Measurements from ENCODE around the gene IGIP.

The IGIP gene

GRCh38 chr5:140111859-140112551, 13.7 kb upstream of the IGIP start:
- DNase-seq: no peak

DNA sequence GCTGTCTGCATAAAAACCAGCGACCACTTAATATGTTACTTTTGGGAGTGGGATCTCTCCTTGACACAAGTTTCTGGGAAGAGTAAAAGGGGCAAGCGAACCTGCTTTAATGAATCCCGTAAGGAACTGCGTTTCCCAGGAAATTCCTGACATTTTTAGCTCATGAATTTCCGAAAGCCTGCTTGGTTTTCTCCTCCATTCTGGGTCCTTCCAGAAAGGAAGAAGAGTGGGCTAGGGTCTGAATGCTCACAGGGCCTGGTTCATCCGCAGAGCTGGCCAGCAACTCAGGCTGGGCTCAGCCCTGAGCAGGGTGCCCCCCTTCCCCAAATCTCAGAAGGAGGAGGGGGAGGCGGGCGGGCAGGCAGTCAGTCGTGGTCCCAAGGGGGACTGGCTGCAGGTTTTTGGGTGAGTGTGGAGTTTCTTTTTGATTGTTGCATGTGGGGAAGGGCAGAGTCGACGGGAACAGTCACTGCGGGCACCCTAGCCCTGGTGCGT, 13.0 kb upstream of the IGIP start:
- DNase-seq: no peak

DNA sequence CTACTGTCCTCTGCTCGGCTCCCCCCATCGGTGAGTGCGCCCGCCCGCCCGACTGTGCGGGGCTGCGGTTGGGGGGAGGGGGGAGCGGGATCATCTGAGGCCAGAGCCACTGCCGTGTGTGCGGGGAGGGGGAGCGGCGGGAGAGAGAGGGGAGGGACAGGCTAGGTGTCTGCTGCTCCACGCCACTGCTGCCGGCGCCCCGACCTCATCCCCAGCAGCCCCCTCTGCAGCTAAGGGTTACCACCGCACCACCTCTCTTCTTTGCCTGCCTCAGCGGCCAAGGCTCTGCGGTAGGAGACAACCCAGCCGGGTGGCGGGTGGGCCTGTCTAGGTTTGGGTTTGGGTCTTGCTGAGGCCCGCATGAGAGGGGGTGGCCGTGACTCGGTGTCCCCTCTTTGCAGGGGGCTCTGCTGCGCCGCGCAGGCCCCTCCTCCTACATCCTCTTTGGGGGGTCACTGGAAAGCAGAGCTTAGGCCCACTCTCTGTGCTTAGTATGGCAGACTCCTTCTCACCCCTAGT, 12.5 kb upstream of the IGIP start:
- peak; percentile 27 for DNase-seq

DNA sequence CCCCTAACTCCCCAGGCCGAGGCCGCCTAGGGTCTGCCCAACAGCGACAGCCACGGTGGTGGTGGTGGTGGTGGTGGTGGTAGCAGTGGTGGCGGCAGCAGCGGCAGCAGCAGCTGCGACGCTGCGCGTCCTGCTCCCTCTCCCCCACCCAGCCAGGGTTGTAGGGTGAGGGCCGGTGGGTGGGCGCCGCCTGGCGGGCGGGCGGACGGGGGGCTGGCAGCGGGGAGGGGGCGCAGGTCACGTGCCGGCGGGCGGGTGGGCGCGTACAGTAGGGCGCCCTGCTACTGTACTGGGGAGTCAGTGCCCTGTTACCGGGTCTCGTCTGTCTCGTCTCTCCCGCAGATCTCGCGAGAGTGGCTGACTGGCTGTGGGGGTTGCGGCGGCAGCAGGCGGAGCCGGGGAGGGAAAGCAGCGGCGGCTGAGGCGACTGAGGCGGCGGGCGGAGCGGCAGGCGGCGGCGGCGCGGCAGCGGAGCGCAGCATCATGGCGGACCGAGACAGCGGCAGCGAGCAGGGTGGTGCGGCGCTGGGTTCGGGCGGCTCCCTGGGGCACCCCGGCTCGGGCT, 12.0 kb upstream of the IGIP start, which contains the start of gene PURA:
TSS of gene PURA (plus strand) at position 411 of the 565 bp plus-strand sequence. CDS start at position 484, 73 bp downstream.
- peak; percentile 96 for DNase-seq

DNA sequence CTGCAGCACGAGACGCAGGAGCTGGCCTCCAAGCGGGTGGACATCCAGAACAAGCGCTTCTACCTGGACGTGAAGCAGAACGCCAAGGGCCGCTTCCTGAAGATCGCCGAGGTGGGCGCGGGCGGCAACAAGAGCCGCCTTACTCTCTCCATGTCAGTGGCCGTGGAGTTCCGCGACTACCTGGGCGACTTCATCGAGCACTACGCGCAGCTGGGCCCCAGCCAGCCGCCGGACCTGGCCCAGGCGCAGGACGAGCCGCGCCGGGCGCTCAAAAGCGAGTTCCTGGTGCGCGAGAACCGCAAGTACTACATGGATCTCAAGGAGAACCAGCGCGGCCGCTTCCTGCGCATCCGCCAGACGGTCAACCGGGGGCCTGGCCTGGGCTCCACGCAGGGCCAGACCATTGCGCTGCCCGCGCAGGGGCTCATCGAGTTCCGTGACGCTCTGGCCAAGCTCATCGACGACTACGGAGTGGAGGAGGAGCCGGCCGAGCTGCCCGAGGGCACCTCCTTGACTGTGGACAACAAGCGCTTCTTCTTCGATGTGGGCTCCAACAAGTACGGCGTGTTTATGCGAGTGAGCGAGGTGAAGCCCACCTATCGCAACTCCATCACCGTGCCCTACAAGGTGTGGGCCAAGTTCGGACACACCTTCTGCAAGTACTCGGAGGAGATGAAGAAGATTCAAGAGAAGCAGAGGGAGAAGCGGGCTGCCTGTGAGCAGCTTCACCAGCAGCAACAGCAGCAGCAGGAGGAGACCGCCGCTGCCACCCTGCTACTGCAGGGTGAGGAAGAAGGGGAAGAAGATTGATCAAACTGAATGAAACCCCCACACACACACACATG, 11.2 kb upstream of the IGIP start:
- DNase-seq: peak; percentile 41

DNA sequence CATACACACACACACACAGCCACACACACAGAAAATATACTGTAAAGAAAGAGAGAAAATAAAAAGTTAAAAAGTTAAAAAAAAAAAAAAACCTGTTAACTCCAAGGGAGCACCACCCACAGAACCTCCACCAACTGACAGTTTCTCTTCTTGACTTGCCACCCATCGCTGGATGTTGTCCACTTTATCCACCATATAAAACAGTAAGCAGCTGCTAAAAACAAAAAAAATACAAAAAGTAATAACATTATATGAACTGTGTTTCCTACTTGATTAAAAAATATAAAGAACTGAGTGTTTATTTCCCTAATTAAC, 10.6 kb upstream of the IGIP start:
- DNase-seq: no peak

DNA sequence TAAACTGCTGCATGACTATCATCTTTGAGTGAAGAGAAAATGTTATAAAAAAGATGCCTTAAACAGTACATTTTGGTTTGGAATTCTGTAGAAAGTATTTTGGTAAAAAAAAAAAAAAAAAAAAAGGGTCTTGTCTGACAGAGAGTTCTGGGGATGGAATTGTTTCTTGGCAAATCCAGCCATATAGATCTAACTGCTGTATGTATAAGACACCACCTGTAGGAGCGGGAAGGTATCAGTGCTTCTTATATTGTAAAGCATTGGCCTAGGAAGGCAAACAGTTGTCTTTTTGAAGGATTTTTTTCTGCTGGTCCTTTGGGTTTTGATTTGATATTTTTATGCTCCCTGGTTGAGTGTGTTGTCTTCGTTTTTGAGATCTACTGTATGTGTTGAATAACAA, 9.0 kb upstream of the IGIP start:
- no peak for DNase-seq

DNA sequence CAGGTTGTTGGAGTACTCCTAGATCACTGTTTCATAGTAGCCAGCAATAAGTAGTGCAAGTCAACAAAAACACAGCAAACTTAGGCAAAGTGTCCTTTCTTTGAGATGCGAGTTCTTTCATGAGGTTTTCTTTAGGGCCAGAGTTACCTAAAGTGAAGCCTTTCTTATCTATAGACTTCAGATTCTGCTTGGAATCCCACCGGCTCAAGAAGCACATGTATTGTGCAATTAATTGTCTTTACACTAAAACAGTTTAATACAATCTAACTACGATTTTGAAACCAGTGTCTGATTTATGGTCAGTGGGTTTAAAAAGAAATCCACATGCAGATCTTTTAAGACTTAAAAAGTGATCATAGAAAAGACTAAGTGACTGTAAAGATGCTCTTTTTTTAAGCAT, 8.2 kb upstream of the IGIP start:
- no peak for DNase-seq

GRCh38 chr5:140118302-140118936, 7.3 kb upstream of the IGIP start:
- DNase-seq: no peak

DNA sequence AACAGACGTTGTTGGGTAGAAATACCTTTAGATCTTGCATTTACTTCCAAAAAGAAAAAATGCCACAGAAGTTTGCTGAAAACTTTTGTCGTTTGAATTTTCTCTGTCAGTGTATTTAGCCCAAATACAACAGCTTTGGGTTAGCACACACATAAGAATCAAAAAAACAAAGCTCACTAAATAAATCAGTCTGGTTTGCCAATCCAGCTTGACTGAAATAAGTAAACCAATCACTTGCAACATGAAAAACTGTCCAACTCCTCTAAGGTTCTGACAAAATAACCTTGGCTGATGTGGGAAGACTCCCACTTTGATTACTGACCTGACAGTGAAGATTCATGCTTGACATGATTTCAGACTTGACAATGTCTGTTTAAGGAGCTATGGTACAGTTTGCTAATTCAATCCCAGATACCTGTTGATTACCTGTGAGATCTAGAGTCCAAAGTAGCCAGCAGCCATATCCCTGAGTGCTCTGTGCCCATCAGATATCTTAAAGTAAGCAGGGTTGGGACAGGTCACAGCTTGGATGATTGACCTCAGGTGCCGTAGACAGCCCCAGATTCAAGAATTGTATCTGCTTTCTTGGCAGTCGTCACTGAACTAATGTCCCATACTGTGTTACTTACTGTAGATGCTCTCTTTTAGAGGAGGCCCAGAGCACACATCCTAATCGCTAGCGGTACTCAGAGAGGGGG, 727 bp downstream of the IGIP start:
- DNase-seq: no peak

- DNase-seq: no peak
Observed at GRCh38 chr5:140128376-140128775, 2.6 kb downstream of the IGIP start.

- DNase-seq: no peak
Observed at GRCh38 chr5:140130949-140131733, 5.4 kb downstream of the IGIP start.

GRCh38 chr5:140131967-140132409, 6.3 kb downstream of the IGIP start:
- no peak for DNase-seq

- DNase-seq: no peak
Observed at GRCh38 chr5:140133514-140134167, 7.9 kb downstream of the IGIP start.

- DNase-seq: no peak
Observed at GRCh38 chr5:140134277-140134935, 8.7 kb downstream of the IGIP start.

GRCh38 chr5:140135127-140135526, 9.4 kb downstream of the IGIP start:
- DNase-seq: no peak

DNA sequence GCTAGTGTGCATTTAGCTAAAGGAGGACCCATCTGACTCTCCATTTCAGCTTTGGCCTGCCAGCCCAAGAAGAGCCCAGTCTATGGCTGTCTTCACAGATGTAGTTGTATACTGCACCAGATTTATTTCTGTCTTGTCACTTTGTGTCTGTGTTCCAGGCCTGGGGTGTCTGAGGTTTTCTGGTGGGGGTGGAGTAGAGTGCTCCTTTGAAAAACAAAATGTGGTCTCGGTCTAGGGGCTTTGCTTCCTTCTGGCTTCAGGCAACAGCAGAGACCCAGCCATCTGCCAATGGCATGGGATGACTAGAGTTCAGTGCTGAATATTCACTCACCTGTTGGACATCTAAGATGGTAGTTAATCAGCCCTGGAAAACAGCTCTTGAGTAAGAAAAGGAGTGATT, 10.9 kb downstream of the IGIP start:
- no peak for DNase-seq

DNA sequence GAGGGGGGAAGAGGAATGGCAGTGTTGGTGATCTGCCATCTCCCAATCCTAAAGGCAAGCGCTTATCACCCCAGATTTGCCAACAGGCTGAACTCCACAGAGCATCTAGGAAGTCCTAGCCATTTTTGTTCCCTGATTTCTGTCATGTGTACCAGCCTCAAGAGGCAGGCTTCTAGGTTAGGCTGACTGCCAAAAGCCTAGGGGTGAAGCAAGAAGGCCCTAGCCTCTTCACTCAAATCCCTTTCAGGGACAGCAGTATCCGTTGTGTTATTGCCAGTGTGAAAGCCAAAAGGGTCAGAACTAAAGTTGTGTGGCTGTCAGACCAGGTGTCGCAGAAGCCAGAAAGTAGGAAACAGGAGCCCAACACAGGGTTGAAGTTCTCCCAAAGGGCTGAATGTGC, 14.7 kb downstream of the IGIP start:
- no peak for DNase-seq

GRCh38 chr5:140141241-140141640, 15.5 kb downstream of the IGIP start:
- no peak for DNase-seq

- no peak for DNase-seq
Observed at GRCh38 chr5:140142246-140142645, 16.5 kb downstream of the IGIP start.

- DNase-seq: no peak
Observed at GRCh38 chr5:140142856-140143255, 17.1 kb downstream of the IGIP start.

Data from activated naive CD4-positive, alpha-beta T cell treated with anti-CD3 and anti-CD28 coated beads, Interleukin-2, amount 50 U/mL, for 16 hours (primary cell).